ENCODE data around the gene OSBPL3. TPM values are rescaled to one million over a fixed set of nuclear protein-coding genes. Genes with fewer than 3 reads are reported as not detected.
A peak's percentile ranks its signal among the peaks of the same experiment; 100 is the strongest.

OSBPL3 gene
- polyA plus RNA-seq, 1 donor from 2014 or later = 0.26 TPM

DNA sequence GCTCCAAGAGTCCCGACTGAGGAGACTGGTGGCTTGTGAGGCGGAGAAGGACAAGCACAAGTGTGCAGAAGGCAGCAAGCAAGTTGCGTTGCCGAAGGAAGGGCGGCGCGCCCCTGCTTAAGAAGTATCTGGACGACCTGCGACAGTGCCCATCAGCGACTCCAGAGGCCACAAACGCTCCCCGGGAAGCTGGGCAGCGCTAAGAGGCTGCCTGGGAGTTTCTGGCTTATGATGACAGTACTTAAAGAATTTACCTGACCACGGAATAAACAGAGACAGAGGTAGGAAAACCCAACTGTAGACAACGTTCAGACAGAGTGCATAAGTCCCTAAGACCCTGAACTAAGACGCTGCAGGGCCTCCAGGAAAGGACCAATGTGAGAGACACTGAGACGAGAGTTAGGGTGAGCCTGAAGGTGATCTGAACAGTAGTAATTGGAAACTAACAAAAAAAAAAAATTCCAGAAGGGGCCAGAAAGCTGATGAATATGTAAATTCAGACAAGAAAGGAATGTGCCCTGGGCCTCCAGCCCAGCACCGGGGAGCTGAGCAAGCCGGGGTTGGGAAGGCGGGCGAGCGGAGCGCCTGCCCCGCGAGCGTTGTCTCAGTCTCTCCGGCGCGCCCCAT is 1.0 kb downstream of the OSBPL3 start:
- Histone ChIP-seq H3K27me3 (ENCODE audit: insufficient read depth, low read depth, low read length) (peaks cover 48% of the 10 kb centered on the region), H3K79me2 (replicated peaks; ENCODE audit: insufficient read depth, low read length) (no peaks in the 10 kb centered on the region), H2AFZ (ENCODE audit: low read depth, low read length) (peak overlapping the region; percentile 25)

DNA sequence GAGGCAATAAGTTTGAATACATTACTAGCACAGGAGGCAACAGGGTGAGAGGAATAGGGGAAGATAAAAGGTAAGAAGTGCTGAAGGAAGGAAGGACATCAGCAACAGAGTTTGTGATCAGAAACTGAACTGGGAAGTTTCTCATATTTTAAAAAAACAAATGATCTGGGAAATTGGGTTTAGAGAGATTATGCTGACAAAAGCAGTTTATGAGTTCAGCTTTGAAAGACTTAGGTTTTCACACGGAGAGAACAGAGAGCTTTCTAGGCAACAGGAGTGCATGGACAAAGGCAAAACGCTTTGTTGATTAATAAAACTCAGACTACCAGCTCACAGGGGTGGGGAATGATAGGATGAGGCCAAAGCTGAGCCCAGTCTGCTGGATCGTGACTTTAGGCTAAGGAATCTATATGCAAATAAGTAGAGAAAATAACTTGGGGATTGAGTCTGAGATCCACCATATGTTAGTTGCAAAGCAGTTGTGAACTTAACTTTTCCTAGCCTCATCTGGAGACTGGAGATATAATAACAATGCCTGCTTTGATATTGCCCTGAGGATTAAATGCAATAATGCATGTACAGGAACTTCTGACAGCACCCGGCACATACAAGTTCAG is 4.2 kb downstream of the OSBPL3 start:
- Histone ChIP-seq H3K27ac (ENCODE audit: low read length) (no peak overlapping the region), H3F3A (ENCODE audit: insufficient read depth, low read length, poor library complexity, severe bottlenecking) (no peaks in the 10 kb centered on the region), H4K20me1 (ENCODE audit: insufficient read depth) (no peaks in the 10 kb centered on the region), H3K9me2 (ENCODE audit: insufficient read depth, low read length) (no peaks in the 10 kb centered on the region), H2AFZ (ENCODE audit: low read depth, low read length) (no peak overlapping the region), H3K4me2 (ENCODE audit: low read length) (no peak overlapping the region), H3K79me2 (replicated peaks; ENCODE audit: insufficient read depth, low read length) (no peaks in the 10 kb centered on the region), H3K36me3 (ENCODE audit: insufficient read depth, low read length) (no peaks in the 10 kb centered on the region), H3K9me3 (ENCODE audit: low read length) (no peaks in the 10 kb centered on the region), H3K4me3 (ENCODE audit: low read length) (no peak overlapping the region), H3K27me3 (ENCODE audit: insufficient read depth, low read depth, low read length) (peaks cover 20% of the 10 kb centered on the region), H3K9ac (ENCODE audit: low read length) (no peak overlapping the region)
- TF ChIP-seq, protein P1, sequence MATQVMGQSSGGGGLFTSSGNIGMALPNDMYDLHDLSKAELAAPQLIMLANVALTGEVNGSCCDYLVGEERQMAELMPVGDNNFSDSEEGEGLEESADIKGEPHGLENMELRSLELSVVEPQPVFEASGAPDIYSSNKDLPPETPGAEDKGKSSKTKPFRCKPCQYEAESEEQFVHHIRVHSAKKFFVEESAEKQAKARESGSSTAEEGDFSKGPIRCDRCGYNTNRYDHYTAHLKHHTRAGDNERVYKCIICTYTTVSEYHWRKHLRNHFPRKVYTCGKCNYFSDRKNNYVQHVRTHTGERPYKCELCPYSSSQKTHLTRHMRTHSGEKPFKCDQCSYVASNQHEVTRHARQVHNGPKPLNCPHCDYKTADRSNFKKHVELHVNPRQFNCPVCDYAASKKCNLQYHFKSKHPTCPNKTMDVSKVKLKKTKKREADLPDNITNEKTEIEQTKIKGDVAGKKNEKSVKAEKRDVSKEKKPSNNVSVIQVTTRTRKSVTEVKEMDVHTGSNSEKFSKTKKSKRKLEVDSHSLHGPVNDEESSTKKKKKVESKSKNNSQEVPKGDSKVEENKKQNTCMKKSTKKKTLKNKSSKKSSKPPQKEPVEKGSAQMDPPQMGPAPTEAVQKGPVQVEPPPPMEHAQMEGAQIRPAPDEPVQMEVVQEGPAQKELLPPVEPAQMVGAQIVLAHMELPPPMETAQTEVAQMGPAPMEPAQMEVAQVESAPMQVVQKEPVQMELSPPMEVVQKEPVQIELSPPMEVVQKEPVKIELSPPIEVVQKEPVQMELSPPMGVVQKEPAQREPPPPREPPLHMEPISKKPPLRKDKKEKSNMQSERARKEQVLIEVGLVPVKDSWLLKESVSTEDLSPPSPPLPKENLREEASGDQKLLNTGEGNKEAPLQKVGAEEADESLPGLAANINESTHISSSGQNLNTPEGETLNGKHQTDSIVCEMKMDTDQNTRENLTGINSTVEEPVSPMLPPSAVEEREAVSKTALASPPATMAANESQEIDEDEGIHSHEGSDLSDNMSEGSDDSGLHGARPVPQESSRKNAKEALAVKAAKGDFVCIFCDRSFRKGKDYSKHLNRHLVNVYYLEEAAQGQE (IDR thresholded peaks at IDR 0.05; ENCODE audit: borderline replicate concordance) = no peak
- TF ChIP-seq, protein P2, sequence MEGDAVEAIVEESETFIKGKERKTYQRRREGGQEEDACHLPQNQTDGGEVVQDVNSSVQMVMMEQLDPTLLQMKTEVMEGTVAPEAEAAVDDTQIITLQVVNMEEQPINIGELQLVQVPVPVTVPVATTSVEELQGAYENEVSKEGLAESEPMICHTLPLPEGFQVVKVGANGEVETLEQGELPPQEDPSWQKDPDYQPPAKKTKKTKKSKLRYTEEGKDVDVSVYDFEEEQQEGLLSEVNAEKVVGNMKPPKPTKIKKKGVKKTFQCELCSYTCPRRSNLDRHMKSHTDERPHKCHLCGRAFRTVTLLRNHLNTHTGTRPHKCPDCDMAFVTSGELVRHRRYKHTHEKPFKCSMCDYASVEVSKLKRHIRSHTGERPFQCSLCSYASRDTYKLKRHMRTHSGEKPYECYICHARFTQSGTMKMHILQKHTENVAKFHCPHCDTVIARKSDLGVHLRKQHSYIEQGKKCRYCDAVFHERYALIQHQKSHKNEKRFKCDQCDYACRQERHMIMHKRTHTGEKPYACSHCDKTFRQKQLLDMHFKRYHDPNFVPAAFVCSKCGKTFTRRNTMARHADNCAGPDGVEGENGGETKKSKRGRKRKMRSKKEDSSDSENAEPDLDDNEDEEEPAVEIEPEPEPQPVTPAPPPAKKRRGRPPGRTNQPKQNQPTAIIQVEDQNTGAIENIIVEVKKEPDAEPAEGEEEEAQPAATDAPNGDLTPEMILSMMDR (IDR thresholded peaks at IDR 0.05; ENCODE audit: poor library complexity, severe bottlenecking) = no peak

More for the DNA sequence above, 1.0 kb downstream of the OSBPL3 start:
- Histone ChIP-seq H3K27ac (ENCODE audit: low read length) (no peak overlapping the region), H3K9ac (ENCODE audit: low read length) (peak overlapping the region; percentile 40), H3K4me2 (ENCODE audit: low read length) (no peak overlapping the region), H3K36me3 (ENCODE audit: insufficient read depth, low read length) (no peaks in the 10 kb centered on the region), H3F3A (ENCODE audit: insufficient read depth, low read length, poor library complexity, severe bottlenecking) (no peaks in the 10 kb centered on the region), H3K9me2 (ENCODE audit: insufficient read depth, low read length) (no peaks in the 10 kb centered on the region), H3K9me3 (ENCODE audit: low read length) (no peaks in the 10 kb centered on the region), H3K4me3 (ENCODE audit: low read length) (peak overlapping the region; percentile 89), H4K20me1 (ENCODE audit: insufficient read depth) (no peaks in the 10 kb centered on the region)
- TF ChIP-seq POLR2AphosphoS5 (IDR thresholded peaks at IDR 0.05) = no peak
- TF ChIP-seq, protein P1 (IDR thresholded peaks at IDR 0.05; ENCODE audit: borderline replicate concordance) = no peak
- no peak for TF ChIP-seq SMC3 (conservative IDR thresholded peaks at IDR 0.05; ENCODE audit: poor library complexity)
- TF ChIP-seq TAF1 (IDR thresholded peaks at IDR 0.05; ENCODE audit: low read depth) = no peak
- no peak for TF ChIP-seq EP300 (conservative IDR thresholded peaks at IDR 0.05; ENCODE audit: poor library complexity, severe bottlenecking)
- TF ChIP-seq EZH2 (IDR thresholded peaks at IDR 0.05; ENCODE audit: borderline replicate concordance, insufficient read depth, low read length, poor library complexity, severe bottlenecking) = no peak
- no peak for TF ChIP-seq MXI1 (conservative IDR thresholded peaks at IDR 0.05; ENCODE audit: poor library complexity, severe bottlenecking)
- no peak for TF ChIP-seq RAD21 (conservative IDR thresholded peaks at IDR 0.05)
- TF ChIP-seq, protein P2 (IDR thresholded peaks at IDR 0.05; ENCODE audit: poor library complexity, severe bottlenecking) = no peak

Data from neural cell (in vitro differentiated cells).